ENCODE data around the gene MSI2.
A peak's percentile ranks its signal among the peaks of the same experiment; 100 is the strongest.

MSI2 gene

DNA sequence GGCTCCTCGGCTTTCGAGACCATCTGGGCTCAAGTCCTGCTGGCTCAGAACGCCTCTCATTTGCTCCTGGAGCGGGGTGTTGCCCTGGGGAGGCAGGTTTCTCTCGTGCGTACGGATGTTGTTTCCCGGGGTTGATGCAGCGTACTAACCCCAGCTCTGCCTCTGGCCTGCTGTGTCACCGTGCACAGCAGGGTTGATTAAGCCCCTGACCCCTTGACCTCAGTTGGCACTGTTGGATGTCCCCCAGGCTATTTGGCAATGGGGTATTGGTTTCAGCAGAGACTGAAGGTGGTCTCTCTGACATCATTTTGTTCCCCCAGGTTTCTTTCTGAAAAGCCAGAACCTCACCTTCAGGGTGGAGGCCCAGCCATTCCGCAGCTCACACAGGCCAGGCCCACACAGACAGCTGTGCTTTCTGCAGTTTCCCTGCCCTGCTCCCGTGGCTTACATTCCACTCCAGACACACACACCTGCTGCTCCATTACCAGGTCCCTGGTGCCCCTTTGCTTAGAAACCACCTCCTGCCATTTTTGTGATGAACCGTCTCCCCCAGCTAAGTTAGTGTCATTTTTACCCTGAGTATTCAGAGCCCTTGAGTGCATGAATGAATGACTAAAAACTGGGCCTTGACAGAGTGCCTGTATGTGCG is 255.3 kb downstream of the MSI2 start:
- no peak for DNase-seq (ENCODE audit: low read depth)
- TF ChIP-seq, protein P1, sequence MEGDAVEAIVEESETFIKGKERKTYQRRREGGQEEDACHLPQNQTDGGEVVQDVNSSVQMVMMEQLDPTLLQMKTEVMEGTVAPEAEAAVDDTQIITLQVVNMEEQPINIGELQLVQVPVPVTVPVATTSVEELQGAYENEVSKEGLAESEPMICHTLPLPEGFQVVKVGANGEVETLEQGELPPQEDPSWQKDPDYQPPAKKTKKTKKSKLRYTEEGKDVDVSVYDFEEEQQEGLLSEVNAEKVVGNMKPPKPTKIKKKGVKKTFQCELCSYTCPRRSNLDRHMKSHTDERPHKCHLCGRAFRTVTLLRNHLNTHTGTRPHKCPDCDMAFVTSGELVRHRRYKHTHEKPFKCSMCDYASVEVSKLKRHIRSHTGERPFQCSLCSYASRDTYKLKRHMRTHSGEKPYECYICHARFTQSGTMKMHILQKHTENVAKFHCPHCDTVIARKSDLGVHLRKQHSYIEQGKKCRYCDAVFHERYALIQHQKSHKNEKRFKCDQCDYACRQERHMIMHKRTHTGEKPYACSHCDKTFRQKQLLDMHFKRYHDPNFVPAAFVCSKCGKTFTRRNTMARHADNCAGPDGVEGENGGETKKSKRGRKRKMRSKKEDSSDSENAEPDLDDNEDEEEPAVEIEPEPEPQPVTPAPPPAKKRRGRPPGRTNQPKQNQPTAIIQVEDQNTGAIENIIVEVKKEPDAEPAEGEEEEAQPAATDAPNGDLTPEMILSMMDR (conservative IDR thresholded peaks at IDR 0.05; ENCODE audit: low read depth, low read length), result no peak
- H3K4me3 ChIP-seq (ENCODE audit: low read depth, low read length), result no peak overlapping the region

DNA sequence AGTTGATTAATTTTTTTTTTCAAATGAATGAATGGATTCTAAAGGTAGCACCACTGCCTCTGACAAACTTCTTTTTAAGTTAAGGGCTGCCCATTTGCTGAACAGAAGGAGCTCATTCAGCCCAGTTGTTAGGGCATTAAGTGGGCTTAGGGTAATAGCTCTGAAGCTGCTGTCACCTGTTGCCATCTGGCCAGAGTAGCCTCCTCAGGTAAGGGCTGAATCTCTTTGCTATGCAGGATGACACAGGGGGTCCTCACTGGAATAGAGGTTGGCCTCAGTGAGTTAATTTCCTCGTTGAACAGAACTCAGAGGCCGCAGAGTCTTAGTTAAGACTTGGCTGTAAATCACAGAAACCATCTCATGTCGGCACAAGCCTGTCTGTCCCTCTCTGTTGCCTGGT is 255.9 kb downstream of the MSI2 start:
- no peak overlapping the region for H3K4me3 ChIP-seq (ENCODE audit: low read depth, low read length)
- TF ChIP-seq, protein P1 (conservative IDR thresholded peaks at IDR 0.05; ENCODE audit: low read depth, low read length), result no peak
- DNase-seq (ENCODE audit: low read depth), result no peak

DNA sequence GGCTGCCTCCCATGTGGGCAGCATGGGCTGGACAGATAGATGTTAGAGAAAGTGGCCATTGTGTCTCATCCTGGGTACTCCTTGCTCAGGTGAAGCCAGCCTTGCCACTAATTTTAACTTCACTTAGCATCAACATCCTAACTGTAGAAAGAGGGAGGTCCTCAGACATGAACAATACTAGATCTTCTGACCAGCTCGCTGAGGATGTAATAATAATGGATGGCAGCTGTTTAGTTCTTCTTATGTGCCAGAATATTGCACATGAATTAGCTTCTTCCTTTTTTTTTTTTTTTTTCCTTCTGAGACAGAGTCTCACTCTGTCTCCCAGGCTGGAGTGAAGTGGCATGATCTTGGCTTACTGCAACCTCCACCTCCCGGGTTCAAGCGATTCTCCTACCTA is 256.4 kb downstream of the MSI2 start:
- TF ChIP-seq, protein P1 (conservative IDR thresholded peaks at IDR 0.05; ENCODE audit: low read depth, low read length), result no peak
- H3K4me3 ChIP-seq (ENCODE audit: low read depth, low read length), result no peak overlapping the region
- DNase-seq (ENCODE audit: low read depth), result no peak

DNA sequence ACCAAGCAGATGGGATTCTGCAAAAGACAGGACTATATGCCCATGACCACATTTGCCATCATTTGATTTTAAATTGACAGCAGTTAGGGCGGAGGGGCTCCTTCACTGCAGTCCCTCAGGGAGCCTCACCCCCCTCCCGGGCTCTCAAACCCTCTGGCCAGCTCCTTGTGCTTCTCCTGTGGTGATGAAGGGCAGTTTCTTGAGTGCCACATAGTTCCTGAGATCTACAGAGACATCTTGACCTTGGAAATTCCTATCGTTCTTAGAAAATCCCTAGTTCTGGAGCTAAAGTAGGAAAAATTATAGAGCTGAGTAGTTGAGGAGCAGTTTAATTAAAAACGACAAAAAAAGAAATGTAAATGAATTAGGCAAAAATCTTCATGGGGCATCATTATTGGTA is 257.2 kb downstream of the MSI2 start:
- no peak overlapping the region for H3K4me3 ChIP-seq (ENCODE audit: low read depth, low read length)
- DNase-seq (ENCODE audit: low read depth), result no peak
- TF ChIP-seq, protein P1 (conservative IDR thresholded peaks at IDR 0.05; ENCODE audit: low read depth, low read length), result no peak

DNA sequence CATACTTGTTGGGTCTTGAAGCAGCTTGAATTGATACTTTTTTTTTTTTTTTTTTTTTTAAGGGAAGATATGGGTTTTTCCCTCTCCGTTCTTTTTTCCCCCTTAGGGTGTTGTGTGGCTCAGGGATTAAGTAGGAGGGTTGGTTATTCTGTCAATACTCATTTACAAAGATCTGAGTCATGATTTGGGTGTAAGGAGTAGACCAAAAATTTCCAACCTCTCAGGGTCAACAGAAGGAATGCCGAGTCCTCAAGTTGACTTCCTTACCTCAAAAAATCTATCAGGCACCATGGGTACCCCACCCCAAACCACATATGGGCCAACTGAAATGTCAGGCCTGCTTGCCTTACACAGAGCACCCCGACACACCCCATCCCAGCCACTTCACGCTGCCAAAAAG is 258.3 kb downstream of the MSI2 start:
- TF ChIP-seq, protein P1 (conservative IDR thresholded peaks at IDR 0.05; ENCODE audit: low read depth, low read length), result no peak
- no peak for DNase-seq (ENCODE audit: low read depth)
- no peak overlapping the region for H3K4me3 ChIP-seq (ENCODE audit: low read depth, low read length)

DNA sequence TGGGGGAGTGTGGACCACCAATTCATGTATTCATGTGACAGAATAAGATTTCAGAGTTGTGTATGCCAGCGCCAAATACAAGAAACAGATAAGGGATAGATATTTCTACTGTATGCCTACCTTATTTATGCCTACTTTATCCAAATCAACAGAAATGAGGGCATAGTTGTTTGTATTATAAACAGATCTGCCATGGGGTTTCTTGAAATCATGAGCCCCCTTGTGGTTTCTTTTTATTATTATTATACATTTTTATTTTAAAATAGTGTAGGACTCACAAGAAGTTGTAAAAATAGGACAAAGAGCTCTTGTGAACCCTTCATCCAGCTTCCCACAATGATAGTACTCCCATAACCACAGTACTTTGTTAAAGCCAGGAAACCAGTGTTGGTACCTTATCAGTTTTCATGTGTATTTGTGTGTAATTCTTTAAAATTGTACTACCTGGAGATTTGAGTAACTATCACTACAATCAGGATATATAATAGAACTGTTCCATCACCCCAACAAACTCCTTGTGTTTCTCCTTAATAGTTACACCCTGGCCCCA is 259.4 kb downstream of the MSI2 start:
- H3K4me3 ChIP-seq (ENCODE audit: low read depth, low read length), result no peak overlapping the region
- TF ChIP-seq, protein P1 (conservative IDR thresholded peaks at IDR 0.05; ENCODE audit: low read depth, low read length), result peak; percentile 13
- DNase-seq (ENCODE audit: low read depth), result no peak

Data from choroid plexus epithelial cell (primary cell).